CD4-positive, alpha-beta T cell treated with Interferon alpha-2 for 1 hour (primary cell): ENCODE results near the gene FBP1.
"Not testable (repeated sequence)": the region's sequence is repeated elsewhere in the genome, so short reads cannot be mapped to it uniquely, and the experiment has no call there.

Source experiments
- DNase-seq, 2 donors: peaks; one replicate each; pipeline ENCODE4 v3.0.0-alpha.2; 2020 to 2022

FBP1 gene

DNA sequence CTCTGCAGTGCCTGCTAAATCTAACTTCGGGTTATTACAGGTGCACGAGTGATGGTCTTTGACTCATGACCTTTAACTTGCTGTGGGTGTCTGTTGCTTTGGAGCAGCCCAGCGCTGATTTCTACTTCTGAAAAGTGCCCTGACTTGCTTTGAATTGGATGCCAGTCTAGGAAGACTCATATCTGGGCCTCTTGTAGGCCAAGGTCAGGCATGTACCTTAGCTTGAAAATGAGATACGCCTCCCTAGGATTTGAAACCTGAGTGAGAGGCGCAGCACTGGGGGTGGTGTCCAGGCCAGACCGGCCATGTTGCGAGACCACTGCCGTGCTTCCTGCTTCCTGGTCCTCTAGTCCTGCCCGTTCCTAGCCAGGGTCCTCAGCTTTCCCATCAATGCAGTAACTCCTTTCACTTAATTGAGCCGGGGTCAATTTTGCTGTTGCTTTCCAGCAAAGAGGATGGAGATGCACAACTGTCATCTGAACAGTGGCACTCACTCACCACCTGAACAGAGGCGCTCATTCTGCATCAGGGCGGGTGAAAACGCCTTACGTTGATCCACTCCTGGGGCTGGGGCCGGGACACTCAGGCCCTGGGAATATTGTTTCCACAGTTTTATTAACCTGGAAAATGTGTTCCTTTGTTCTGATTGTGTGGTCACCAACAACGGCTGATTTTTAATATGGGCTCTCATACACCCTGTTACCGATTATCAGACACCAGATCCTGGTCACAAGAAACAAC is 70.2 kb downstream of the FBP1 start:
- no peak for DNase-seq

DNA sequence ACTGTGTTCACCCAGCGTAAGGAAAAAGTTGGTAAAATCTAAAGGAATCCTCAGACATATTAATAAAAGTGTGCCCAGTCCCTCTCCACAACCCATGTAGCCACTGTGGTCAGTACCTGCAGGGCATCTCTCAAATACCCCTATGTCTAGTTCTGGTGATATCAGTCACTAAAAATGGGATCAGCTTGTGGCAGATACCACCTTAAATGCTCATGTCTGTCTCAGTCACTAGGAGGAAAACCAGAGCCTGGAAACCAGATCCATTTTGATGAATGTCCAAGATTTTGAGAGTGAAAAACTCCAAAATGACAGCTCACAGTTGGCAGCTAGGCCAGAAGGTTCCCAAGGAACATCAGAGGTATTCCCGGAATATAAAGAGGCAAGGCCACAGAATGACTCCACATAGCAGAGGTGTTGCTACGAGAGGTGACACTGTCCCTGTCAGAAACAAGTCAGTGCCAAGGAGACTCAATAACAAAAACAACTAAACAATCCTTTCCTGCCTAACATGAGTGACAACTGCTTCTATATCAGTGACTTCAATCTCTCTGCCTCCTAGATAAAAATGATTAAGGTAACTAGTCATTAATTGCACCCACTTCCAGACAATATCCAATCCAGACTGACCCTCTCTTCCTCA is 70.9 kb downstream of the FBP1 start:
- no peak for DNase-seq

DNA sequence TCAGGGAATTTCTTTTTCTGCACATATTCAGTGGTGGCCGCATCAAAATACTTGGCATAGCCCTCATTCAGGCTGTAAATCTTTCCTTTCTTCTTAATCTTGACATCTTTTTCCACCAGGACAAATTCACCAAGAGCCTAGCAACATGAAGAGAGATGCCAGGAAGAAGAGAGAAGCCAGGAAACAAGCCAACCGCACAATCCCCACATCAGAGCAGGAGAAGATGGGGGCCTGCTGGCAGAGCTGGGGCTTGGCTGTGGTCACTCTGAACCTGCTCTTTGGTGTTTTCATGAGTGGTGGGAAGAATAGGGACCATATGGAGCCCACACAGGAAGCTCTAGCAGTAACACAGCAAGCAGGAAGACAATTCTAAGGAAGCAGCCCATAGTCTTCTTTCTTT is 72.0 kb downstream of the FBP1 start:
- no peak for DNase-seq

DNA sequence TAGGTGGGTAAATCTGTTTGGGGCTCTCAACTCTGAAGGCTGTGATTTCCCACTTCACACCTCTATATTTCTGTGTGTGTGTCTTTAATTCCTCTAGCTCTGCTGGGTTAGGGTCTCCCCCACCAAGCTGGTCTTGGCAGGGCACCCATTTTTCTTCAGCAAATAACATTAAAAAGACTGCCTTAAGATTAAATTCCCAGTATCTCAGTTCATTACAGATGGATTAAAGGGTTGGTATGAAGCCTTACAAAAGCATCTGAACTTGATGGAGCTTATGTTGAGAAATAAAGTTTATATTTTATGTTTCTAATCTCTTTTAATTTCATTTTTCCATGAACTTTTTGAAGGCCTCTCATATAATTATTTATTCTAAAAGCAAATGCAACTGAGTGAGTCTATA is 72.8 kb downstream of the FBP1 start:
- DNase-seq: no peak

DNA sequence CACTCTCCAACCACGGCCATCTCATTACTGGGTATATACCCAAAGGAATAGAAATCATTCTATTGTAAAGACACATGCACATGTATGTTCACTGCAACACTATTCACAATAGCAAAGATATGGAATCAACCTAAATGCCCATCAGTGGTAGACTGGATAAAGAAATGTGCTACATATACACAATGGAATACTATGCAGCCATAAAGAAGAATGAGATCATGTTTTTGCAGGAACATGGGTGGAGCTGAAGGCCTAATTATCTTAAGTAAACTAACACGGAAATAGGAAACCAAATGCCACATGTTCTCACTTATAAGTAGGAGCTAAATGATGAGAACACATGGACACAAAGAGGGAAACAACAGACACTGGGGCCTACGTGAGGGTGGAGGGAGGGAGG is 75.0 kb downstream of the FBP1 start:
- not testable (repeated sequence) for DNase-seq

DNA sequence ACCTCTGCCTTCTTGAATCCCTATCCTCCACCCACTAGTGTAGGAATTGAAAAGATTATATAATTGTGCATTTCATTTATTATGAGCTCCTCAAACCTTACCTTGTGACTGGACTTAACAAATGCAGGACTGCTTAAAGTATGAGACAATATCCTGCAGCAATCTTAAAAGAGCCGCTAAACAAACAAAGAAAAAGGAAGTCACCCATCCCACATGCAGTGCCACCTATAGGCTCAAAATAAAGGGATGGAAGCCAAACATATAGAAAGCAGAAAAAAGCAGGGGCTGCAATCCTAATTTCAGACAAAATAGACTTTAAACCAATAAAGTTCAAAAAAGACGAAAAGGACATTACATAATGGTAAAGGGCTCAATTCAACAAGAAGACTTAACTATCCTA is 75.8 kb downstream of the FBP1 start:
- no peak for DNase-seq

DNA sequence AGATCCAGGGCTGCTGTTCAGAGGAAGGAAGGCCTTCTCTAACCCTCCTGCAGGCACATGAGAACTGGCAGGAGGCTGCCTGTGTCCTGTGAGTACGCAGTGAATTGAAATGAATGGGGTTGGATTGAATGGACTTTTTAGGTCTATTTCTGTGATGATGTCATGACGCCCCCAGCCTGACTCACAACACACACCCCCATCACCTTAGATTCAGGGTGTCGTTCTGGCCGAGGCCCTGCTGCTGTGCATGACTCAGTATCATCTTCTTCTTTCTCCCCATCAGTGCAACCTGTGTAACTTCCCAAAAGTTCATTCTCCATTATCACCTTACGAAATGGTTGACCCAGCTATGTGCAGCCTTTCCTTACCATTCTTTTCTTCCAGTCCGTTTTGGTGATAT is 79.1 kb downstream of the FBP1 start:
- DNase-seq: no peak

DNA sequence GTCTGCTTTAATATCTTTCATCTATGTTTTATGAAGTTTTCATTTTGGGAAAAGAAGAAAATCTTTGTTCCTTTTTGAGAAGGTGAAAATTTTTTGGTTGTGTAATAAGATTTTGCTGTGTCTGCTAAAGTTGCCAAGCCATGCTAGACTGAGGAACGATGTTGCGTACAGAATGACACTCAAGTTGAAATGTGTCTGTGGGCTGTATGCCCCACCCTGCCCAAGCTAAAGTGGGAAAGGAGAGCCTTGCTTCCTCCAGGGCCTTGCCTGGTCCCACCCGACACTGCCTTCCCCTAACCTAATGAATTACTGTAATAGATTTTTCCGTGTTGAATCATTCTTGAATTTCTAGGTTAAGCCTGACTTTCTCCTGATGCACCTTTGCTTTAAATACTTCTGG is 81.9 kb downstream of the FBP1 start:
- DNase-seq: no peak

DNA sequence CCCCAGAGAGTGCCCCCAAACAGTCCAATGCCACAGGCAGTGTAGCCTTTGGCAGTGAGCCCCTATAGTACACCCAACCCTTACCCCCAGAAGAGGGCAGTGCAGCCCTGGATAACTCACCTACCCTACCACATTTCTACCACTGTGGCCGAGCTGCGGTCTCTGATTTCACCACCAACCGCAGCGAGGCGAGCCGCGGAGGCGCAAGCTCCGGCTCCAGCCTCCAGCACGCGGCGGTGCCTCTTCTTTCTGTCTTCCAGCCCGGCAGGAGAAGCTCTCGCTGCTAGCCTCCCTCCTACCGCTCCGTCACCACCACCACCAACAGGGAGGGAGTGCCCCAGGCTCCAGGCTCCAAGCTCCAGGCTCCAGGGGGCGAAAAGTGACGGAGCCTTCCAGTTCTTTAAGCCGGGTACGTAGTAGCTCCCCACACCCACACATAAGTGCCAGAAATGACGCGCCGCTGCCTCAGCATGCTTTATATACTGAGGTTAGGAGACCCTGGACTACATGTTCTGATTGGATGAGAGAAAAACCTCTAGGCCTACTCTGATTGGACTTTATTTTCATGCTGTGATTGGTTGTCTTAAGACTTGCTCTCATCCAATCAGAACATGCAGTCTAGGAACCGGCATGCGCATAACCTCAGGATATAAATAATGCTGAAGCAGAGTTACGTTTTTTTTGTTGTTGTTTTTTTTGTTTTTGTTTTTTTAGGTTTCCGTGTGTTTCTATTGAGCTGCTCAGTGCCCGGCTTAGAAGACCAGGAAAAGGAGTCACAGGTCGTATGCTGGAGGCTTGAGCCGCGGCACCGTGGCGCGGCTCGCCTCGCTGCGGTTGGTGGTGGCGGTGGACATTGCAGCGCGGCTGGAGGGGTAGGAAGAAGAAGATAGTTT is 84.6 kb downstream of the FBP1 start, which contains the start of gene PCAT7:
Gene PCAT7 (plus strand): TSS at position 645 of the 893 bp plus-strand sequence.
- peak; percentile 10 to 27 for DNase-seq

DNA sequence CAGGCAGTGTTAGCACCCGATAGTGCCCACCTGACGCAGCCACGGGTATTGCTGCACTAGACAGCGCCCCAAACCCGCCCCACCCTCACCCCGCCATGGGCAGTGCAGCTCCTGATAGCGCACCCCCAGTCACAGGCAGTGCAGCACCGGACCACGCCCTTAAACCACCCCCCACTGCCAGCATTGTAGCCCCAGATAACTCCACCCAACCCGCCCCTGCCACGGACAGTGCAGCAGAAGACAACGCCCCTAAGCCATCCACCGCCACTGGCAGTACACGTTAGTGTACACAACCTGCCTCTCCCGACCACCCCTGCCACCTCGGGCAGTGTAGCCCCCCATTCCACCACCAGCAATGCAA is 85.3 kb downstream of the FBP1 start:
- DNase-seq: no peak
